ENCODE results near the gene PGAP2.

Gene PGAP2

GRCh38 chr11:3824714-3825472 is 16.5 kb downstream of the PGAP2 start:
- no peaks in the 10 kb centered on the region for H3K27me3 ChIP-seq (ENCODE audit: low read depth, low read length)
- no peaks in the 10 kb centered on the region for H3K4me1 ChIP-seq (ENCODE audit: control insufficient read depth in 1 of 2, insufficient read depth in 2 of 2, low read length in 2 of 2)
- no peaks in the 10 kb centered on the region for H3K9me3 ChIP-seq (ENCODE audit: control insufficient read depth in 1 of 2, low read length in 2 of 2)
- H3K36me3 ChIP-seq (ENCODE audit: control insufficient read depth in 1 of 2, insufficient read depth in 2 of 2, low read length in 2 of 2) = peaks cover 23 to 29% of the 10 kb centered on the region in 2 donors
- H3K4me3 ChIP-seq (ENCODE audit: low read depth in 1 of 2, low read length in 2 of 2) = no peak overlapping the region
- no peak overlapping the region for H3K27ac ChIP-seq (ENCODE audit: low read length)

GRCh38 chr11:3825473-3826154 is 17.3 kb downstream of the PGAP2 start:
- no peak overlapping the region for H3K27ac ChIP-seq (ENCODE audit: low read length)
- H3K9me3 ChIP-seq (ENCODE audit: control insufficient read depth in 1 of 2, low read length in 2 of 2) = no peaks in the 10 kb centered on the region
- H3K4me1 ChIP-seq (ENCODE audit: control insufficient read depth in 1 of 2, insufficient read depth in 2 of 2, low read length in 2 of 2) = no peaks in the 10 kb centered on the region
- H3K4me3 ChIP-seq (ENCODE audit: low read depth in 1 of 2, low read length in 2 of 2) = no peak overlapping the region
- H3K27me3 ChIP-seq (ENCODE audit: low read depth, low read length) = no peaks in the 10 kb centered on the region
- peaks cover 23 to 32% of the 10 kb centered on the region in 2 donors for H3K36me3 ChIP-seq (ENCODE audit: control insufficient read depth in 1 of 2, insufficient read depth in 2 of 2, low read length in 2 of 2)

GRCh38 chr11:3826721-3827120 is 18.4 kb downstream of the PGAP2 start:
- Histone ChIP-seq H3K4me1 (ENCODE audit: control insufficient read depth in 1 of 2, insufficient read depth in 2 of 2, low read length in 2 of 2) (no peaks in the 10 kb centered on the region), H3K27ac (ENCODE audit: low read length) (no peak overlapping the region), H3K9me3 (ENCODE audit: control insufficient read depth in 1 of 2, low read length in 2 of 2) (no peaks in the 10 kb centered on the region), H3K4me3 (ENCODE audit: low read depth in 1 of 2, low read length in 2 of 2) (no peak overlapping the region), H3K36me3 (ENCODE audit: control insufficient read depth in 1 of 2, insufficient read depth in 2 of 2, low read length in 2 of 2) (peaks cover 23 to 34% of the 10 kb centered on the region in 2 donors), H3K27me3 (ENCODE audit: low read depth, low read length) (no peaks in the 10 kb centered on the region)

GRCh38 chr11:3827434-3828186 is 19.2 kb downstream of the PGAP2 start:
- Histone ChIP-seq H3K36me3 (ENCODE audit: control insufficient read depth in 1 of 2, insufficient read depth in 2 of 2, low read length in 2 of 2) (peaks cover 23 to 34% of the 10 kb centered on the region in 2 donors), H3K27ac (ENCODE audit: low read length) (no peak overlapping the region), H3K4me3 (ENCODE audit: low read depth in 1 of 2, low read length in 2 of 2) (no peak overlapping the region), H3K9me3 (ENCODE audit: control insufficient read depth in 1 of 2, low read length in 2 of 2) (no peaks in the 10 kb centered on the region), H3K27me3 (ENCODE audit: low read depth, low read length) (no peaks in the 10 kb centered on the region), H3K4me1 (ENCODE audit: control insufficient read depth in 1 of 2, insufficient read depth in 2 of 2, low read length in 2 of 2) (peaks cover 4 to 8% of the 10 kb centered on the region in 2 donors)

- Histone ChIP-seq H3K27me3 (ENCODE audit: low read depth, low read length) (no peaks in the 10 kb centered on the region), H3K4me3 (ENCODE audit: low read depth in 1 of 2, low read length in 2 of 2) (no peak overlapping the region), H3K36me3 (ENCODE audit: control insufficient read depth in 1 of 2, insufficient read depth in 2 of 2, low read length in 2 of 2) (peaks cover 23 to 34% of the 10 kb centered on the region in 2 donors), H3K4me1 (ENCODE audit: control insufficient read depth in 1 of 2, insufficient read depth in 2 of 2, low read length in 2 of 2) (peaks cover 12 to 18% of the 10 kb centered on the region in 2 donors), H3K27ac (ENCODE audit: low read length) (no peak overlapping the region), H3K9me3 (ENCODE audit: control insufficient read depth in 1 of 2, low read length in 2 of 2) (no peaks in the 10 kb centered on the region)
These were observed 21.7 kb downstream of the PGAP2 start for GRCh38 chr11:3830088-3830487.

- Histone ChIP-seq H3K36me3 (ENCODE audit: control insufficient read depth in 1 of 2, insufficient read depth in 2 of 2, low read length in 2 of 2) (peaks cover 23 to 32% of the 10 kb centered on the region in 2 donors), H3K4me3 (ENCODE audit: low read depth in 1 of 2, low read length in 2 of 2) (no peak overlapping the region), H3K27ac (ENCODE audit: low read length) (peak overlapping the region; percentile 39), H3K9me3 (ENCODE audit: control insufficient read depth in 1 of 2, low read length in 2 of 2) (no peaks in the 10 kb centered on the region), H3K4me1 (ENCODE audit: control insufficient read depth in 1 of 2, insufficient read depth in 2 of 2, low read length in 2 of 2) (peaks cover 12 to 24% of the 10 kb centered on the region in 2 donors), H3K27me3 (ENCODE audit: low read depth, low read length) (no peaks in the 10 kb centered on the region)
These were observed 22.4 kb downstream of the PGAP2 start for GRCh38 chr11:3830730-3831129.

- no peaks in the 10 kb centered on the region for H3K27me3 ChIP-seq (ENCODE audit: low read depth, low read length)
- H3K4me1 ChIP-seq (ENCODE audit: control insufficient read depth in 1 of 2, insufficient read depth in 2 of 2, low read length in 2 of 2) = peaks cover 12 to 24% of the 10 kb centered on the region in 2 donors
- H3K36me3 ChIP-seq (ENCODE audit: control insufficient read depth in 1 of 2, insufficient read depth in 2 of 2, low read length in 2 of 2) = peaks cover 15 to 25% of the 10 kb centered on the region in 2 donors
- H3K9me3 ChIP-seq (ENCODE audit: control insufficient read depth in 1 of 2, low read length in 2 of 2) = no peaks in the 10 kb centered on the region
- peak overlapping the region; percentile 39 for H3K27ac ChIP-seq (ENCODE audit: low read length)
- no peak overlapping the region for H3K4me3 ChIP-seq (ENCODE audit: low read depth in 1 of 2, low read length in 2 of 2)
These were observed 23.2 kb downstream of the PGAP2 start for GRCh38 chr11:3831378-3832239.

- Histone ChIP-seq H3K27me3 (ENCODE audit: low read depth, low read length) (no peaks in the 10 kb centered on the region), H3K9me3 (ENCODE audit: control insufficient read depth in 1 of 2, low read length in 2 of 2) (no peaks in the 10 kb centered on the region), H3K27ac (ENCODE audit: low read length) (no peak overlapping the region), H3K4me3 (ENCODE audit: low read depth in 1 of 2, low read length in 2 of 2) (no peak overlapping the region), H3K36me3 (ENCODE audit: control insufficient read depth in 1 of 2, insufficient read depth in 2 of 2, low read length in 2 of 2) (peaks cover 3 to 13% of the 10 kb centered on the region in 2 donors), H3K4me1 (ENCODE audit: control insufficient read depth in 1 of 2, insufficient read depth in 2 of 2, low read length in 2 of 2) (peaks cover 21 to 32% of the 10 kb centered on the region in 2 donors)
These were observed 24.5 kb downstream of the PGAP2 start for GRCh38 chr11:3832816-3833215.

GRCh38 chr11:3833449-3833848 is 25.1 kb downstream of the PGAP2 start:
- Histone ChIP-seq H3K4me3 (ENCODE audit: low read depth in 1 of 2, low read length in 2 of 2) (no peak overlapping the region), H3K4me1 (ENCODE audit: control insufficient read depth in 1 of 2, insufficient read depth in 2 of 2, low read length in 2 of 2) (peaks cover 27 to 32% of the 10 kb centered on the region in 2 donors), H3K27me3 (ENCODE audit: low read depth, low read length) (no peaks in the 10 kb centered on the region), H3K36me3 (ENCODE audit: control insufficient read depth in 1 of 2, insufficient read depth in 2 of 2, low read length in 2 of 2) (peaks cover 0 to 8% of the 10 kb centered on the region in 2 donors), H3K27ac (ENCODE audit: low read length) (no peak overlapping the region), H3K9me3 (ENCODE audit: control insufficient read depth in 1 of 2, low read length in 2 of 2) (no peaks in the 10 kb centered on the region)

GRCh38 chr11:3834349-3834663 is 25.9 kb downstream of the PGAP2 start:
- Histone ChIP-seq H3K27me3 (ENCODE audit: low read depth, low read length) (no peaks in the 10 kb centered on the region), H3K4me1 (ENCODE audit: control insufficient read depth in 1 of 2, insufficient read depth in 2 of 2, low read length in 2 of 2) (peaks cover 32 to 35% of the 10 kb centered on the region in 2 donors), H3K9me3 (ENCODE audit: control insufficient read depth in 1 of 2, low read length in 2 of 2) (no peaks in the 10 kb centered on the region), H3K4me3 (ENCODE audit: low read depth in 1 of 2, low read length in 2 of 2) (no peak overlapping the region), H3K36me3 (ENCODE audit: control insufficient read depth in 1 of 2, insufficient read depth in 2 of 2, low read length in 2 of 2) (peaks cover 0 to 7% of the 10 kb centered on the region in 2 donors), H3K27ac (ENCODE audit: low read length) (no peak overlapping the region)

Measured in muscle layer of duodenum (tissue), 2 donors.